CD4-positive, alpha-beta T cell treated with Interferon gamma for 1 hour (primary cell): ENCODE data around the gene DEAF1.

Experiments
- DNase-seq: peaks from one replicate; pipeline ENCODE4 v3.0.0-alpha.2; 2020

Gene DEAF1

GRCh38 chr11:611001-611996 lies 83.7 kb downstream of the DEAF1 start:
- no peak for DNase-seq

GRCh38 chr11:610146-610801 lies 84.7 kb downstream of the DEAF1 start:
- DNase-seq = no peak

GRCh38 chr11:609341-609811 lies 85.6 kb downstream of the DEAF1 start:
- no peak for DNase-seq

DNA sequence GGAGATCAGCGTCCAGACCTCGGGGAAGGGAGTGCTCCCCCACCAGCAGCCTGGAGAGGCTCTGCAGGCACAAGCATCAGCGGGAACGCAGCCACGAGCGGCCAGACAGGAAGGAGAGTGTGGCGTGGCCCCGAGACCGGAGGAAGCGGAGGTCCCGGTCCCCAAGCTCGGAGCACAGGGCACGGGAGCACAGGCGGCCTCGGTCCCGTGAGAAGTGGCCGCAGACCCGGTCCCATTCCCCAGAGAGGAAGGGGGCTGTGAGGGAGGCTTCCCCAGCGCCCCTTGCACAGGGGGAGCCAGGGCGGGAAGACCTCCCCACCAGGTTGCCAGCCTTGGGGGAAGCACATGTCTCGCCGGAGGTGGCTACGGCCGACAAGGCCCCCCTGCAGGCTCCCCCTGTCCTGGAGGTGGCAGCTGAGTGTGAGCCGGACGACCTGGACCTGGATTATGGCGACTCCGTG lies 86.2 kb downstream of the DEAF1 start:
- no peak for DNase-seq

GRCh38 chr11:607971-608659 lies 86.9 kb downstream of the DEAF1 start:
- DNase-seq = no peak

- no peak for DNase-seq
Observed at GRCh38 chr11:607020-607780, 87.8 kb downstream of the DEAF1 start.

GRCh38 chr11:606245-606644 lies 88.8 kb downstream of the DEAF1 start:
- DNase-seq = no peak

DNA sequence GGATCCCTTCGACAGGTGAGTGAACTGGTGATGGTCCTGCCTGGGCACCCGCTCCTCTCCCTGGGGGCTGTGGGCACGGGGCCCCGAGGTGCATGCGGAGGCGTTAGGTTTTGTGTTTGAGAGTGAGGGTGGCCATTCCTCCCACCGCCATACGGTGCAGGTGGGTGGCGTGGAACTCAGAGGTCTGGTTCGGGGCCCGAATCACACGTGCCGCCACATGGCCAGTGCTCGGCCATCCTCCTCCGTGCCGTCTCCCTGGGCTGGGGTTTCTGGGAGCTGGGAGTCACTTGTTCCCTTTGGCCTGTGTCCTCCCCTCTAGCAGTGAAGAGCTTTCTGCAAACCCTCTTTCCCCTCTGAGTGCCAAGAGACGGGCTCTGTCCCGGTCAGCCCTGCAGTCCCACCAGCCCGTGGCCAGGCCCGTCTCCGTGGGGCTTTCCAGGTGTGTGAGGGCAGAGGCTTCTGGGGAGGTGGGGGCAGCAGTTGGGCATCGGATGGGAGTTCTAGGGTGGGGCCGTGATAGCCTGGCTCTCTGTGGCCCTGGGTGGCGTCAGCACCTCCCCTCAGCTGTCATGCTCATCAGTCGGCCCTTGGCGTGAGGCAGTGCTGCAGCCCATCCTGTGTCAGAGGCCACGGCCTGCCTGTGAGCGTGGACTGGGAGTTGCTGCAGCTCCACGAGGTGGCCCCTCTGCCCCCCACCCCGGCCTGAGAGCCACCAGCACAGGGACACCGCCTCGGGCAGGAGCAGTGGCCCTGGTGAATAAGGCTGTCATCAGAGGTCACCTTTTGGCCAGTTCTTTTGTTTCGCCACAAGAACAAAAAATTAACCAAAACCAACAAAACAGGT lies 89.5 kb downstream of the DEAF1 start:
- no peak for DNase-seq

DNA sequence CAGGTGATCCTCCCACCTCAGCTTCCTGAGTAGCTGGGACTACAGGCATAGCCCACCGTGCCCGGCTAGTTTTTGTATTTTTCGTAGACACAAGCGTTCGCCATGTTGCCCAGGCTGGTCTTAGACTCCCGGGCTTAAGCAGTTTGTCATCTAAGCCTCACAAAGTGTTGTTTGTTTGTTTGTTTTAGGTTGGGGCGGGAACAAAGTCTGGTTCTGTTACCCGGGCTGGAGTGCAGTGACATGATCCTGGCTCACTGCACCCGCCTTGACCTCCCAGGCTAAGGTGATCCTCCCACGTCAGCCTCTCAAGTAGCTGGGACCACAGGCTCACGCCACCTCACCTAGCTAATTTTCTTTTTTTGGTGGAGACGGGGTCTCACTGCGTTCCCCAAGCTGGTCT lies 91.9 kb downstream of the DEAF1 start:
- no peak for DNase-seq

- DNase-seq = no peak
Observed at GRCh38 chr11:601573-602245, 93.3 kb downstream of the DEAF1 start.

DNA sequence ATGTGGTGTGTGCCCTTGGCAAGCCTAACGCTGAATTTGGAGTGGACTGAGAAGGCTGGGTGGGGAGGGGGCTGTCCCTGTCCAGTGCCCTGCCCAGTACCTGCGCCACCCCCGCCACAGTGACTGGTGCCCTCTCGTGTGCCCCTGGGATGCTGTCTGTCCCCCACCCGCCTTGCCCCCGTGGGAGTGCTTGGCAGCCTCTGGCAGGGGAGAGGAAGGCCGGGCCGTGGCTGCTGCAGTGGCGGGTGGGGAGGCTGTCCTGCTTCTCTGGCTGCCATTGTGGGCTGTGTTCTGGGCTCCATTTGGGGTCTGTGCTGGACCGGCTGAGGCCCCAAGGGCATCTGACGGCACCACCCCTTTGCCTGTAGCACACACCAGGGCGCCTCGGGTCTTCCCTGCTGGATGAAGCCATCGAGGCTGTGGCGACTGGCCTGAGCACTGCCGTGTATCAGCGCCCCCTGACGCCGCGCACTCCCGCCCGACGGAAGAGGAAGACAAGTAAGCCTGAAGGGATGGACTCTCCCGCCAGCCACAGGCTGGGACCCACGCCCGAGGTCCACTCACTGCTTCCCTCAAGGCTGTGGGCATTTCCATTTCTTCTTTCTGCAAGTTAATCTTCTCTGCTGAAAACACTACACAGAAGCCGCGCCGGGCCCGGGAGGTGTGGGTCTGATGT lies 96.9 kb downstream of the DEAF1 start:
- DNase-seq = no peak

DNA sequence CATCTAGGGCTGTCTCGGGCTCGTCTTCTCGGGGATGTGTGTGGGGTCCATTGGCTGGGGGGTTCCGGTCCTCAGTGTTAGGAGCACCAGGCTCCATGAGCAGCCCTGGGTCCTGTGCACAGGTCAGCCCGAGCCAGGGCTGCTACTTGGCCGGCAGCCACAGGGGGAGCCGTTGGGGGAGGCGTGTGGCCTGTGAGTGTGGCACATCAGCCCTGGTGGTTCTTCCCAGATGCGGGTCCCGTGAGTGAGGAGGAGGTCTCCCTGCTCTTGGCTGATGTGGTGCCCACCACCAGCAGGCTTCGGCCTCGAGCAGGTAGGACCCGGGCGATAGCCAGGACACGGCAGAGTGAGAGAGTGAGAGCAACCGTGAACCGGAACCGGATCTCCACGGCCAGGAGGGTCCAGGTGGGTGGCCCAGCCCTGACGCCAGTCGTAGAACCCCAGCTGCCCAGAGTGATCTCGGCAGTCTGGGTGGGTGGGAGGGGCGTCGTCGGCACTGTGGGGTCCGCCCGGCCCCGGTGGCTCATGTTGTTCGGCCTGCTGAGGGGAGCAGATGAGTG lies 97.8 kb downstream of the DEAF1 start:
- DNase-seq = no peak

DNA sequence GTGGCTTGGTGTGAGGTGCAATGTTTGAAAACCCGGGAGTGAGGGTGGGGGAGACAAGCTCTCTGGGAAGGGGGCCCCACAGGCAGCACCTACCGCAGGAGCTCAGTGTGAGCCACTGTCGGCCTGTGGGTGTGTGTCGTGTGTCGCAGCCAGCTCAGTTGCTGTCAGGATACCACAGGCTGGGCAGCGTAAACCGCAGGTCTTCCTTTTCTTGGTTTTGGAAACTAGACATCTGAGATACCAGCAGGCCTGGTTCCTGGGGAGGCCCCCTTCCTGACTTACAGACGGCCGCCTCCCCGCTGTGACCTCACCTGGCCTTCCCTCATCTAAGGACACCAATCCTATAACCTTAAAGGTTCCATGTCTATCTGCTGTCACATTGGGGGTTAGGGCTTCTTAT lies 98.6 kb downstream of the DEAF1 start:
- no peak for DNase-seq

DNA sequence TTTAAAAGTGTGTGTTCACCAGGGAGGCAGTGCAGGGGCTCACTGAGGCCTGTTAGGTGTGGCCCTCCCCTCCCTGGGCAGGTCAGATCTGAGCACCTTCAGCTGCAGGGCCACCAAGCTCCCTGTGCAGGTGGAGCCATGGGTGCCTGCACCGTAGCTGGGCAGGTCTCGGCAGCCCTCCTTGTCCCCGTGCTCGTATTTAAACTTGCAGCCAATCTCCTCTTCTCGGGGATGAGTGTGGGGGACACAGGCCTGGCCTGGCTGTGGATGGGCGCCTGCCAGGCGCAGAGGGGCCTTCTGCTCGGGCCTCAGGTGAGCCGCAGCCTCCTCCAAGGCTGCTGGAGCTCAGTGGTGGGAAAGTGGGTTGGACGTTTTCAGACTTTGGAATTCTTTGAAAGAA lies 99.6 kb downstream of the DEAF1 start:
- DNase-seq = no peak
